RWPE1 (cell line): Measurements from ENCODE around the gene MYO1D.
A peak's percentile ranks its signal among the peaks of the same experiment; 100 is the strongest.

Experiments used
- CTCF ChIA-PET: fragments of 350-600 bp; sonication (Branson Sonifier 250); formaldehyde crosslinking; extraction: SDS; loops from one replicate; lab custom pipeline; 2021; lab: Yijun Ruan, JAX
- POLR2A ChIA-PET: fragments of 400-600 bp; formaldehyde crosslinking; extraction: SDS; loops from one replicate; lab custom pipeline; 2020; ENCODE audit warnings: antibody characterized with exemption; ENCODE audit not compliant: low non-redundant PET; lab: Yijun Ruan, JAX
- DNase-seq: peaks from one replicate; pipeline ENCODE4 v3.0.0; 2012; ENCODE audit warnings: low spot score
- H3K27ac ChIP-seq: fragments of 450-650 bp; 2 replicates; pipeline ENCODE4 v1.5.1; 2017
- TF ChIP-seq, protein P1 (sequence below): fragments of 450-650 bp; conservative IDR thresholded peaks from 2 replicates; pipeline ENCODE4 v1.5.1; 2017; ENCODE audit warnings: low read depth, mild to moderate bottlenecking

The MYO1D gene

DNA sequence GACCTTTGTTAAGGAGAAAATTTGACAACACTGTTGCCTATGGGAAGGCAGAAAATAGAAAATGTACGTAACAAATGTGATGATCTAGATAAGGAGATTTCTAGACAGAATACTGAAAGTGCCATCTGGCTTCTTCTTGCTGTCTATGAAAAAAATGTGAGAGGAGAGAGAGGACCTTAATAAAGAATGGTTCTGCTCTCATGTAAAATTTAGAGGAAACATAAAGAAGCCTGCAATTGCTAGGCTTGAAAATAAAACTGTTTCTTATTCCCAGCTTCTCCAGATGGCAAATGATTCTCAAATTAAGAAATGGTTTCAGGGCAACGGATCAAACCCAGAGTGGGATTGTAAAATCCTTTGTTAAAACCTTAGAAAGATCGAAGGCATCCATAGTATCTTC lies 261.6 kb downstream of the MYO1D start:
- TF ChIP-seq, protein P1, sequence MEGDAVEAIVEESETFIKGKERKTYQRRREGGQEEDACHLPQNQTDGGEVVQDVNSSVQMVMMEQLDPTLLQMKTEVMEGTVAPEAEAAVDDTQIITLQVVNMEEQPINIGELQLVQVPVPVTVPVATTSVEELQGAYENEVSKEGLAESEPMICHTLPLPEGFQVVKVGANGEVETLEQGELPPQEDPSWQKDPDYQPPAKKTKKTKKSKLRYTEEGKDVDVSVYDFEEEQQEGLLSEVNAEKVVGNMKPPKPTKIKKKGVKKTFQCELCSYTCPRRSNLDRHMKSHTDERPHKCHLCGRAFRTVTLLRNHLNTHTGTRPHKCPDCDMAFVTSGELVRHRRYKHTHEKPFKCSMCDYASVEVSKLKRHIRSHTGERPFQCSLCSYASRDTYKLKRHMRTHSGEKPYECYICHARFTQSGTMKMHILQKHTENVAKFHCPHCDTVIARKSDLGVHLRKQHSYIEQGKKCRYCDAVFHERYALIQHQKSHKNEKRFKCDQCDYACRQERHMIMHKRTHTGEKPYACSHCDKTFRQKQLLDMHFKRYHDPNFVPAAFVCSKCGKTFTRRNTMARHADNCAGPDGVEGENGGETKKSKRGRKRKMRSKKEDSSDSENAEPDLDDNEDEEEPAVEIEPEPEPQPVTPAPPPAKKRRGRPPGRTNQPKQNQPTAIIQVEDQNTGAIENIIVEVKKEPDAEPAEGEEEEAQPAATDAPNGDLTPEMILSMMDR, result no peak
- CTCF ChIA-PET, result no interaction called here
- no peak for DNase-seq
- POLR2A ChIA-PET, result no interaction called here
- no peak overlapping the region for H3K27ac ChIP-seq

GRCh38 chr17:32610943-32611342 lies 266.0 kb downstream of the MYO1D start:
- TF ChIP-seq, protein P1, result no peak
- POLR2A ChIA-PET, result no interaction called here
- CTCF ChIA-PET, result no interaction called here
- no peak overlapping the region for H3K27ac ChIP-seq
- no peak for DNase-seq

DNA sequence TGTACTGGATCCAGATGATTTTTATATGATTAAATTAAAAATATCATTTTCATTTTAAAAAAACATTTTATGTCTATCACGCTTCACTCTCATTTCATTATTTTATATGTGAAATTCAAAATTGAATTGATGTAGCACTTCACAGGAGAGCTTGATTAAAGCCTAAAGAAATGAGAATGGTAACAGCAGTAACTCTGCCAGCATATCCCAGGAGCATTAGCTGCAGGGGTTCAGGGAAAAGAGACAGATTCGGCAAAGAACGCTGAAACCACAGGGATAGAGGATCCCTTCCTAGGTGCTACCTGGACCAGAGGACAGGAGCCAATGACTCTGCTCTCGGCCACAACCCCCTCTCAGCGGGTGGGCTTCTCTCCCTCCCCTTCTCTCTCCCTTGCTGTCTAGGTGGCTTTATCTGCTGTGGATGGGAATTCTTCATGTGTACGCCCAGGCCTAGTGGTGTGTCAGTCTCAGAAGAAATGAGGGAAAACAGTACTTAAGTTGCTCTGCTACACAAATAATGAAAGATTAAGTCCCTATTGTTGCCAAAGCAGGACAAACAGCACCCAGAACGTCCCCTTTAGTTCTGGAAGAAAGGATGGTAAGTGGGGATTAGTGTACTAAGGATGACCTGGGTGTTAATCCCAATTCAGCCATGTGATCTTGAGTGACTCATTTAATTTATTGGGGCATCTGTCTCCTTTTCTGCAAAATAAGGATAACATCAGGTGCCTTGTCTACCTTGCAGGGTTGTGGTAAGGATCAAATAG lies 266.9 kb downstream of the MYO1D start:
- no peak overlapping the region for H3K27ac ChIP-seq
- POLR2A ChIA-PET, result no interaction called here
- TF ChIP-seq, protein P1, result no peak
- CTCF ChIA-PET, result no interaction called here
- no peak for DNase-seq

GRCh38 chr17:32609085-32609484 lies 267.8 kb downstream of the MYO1D start:
- ChIA-PET POLR2A (no interaction called here), CTCF (no interaction called here)
- no peak overlapping the region for H3K27ac ChIP-seq
- peak; percentile 45 for DNase-seq
- TF ChIP-seq, protein P1, result peak; percentile 43

DNA sequence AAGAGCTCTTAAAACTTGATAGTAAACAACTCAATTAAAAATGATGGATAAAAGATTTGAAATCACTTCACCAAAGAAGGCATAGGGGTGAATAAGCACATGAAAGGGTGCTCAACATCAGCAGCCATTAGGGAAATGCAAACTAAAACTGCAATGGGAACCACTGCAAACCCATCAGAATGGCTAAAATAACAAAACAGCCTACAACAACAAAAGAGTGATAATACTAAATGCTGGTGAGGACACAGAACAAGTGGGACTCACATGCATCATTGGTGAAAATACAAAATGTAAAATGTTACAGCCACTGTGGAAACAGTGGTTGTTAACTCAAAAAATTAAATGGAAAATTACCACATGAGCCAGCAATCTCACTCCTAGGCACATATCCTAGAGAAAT lies 268.7 kb downstream of the MYO1D start:
- DNase-seq, result no peak
- TF ChIP-seq, protein P1, result no peak
- ChIA-PET POLR2A (no interaction called here), CTCF (interaction anchor here (0.6 to 1.0 kb wide), 3 partner anchors 20 to 147 kb away, joined by 3 read pairs; no protein-coding TSS in a partner anchor)
- no peak overlapping the region for H3K27ac ChIP-seq

- POLR2A ChIA-PET, result no interaction called here
- TF ChIP-seq, protein P1, result no peak
- no peak overlapping the region for H3K27ac ChIP-seq
- CTCF ChIA-PET, result no interaction called here
- DNase-seq, result no peak
These were observed 272.0 kb downstream of the MYO1D start for GRCh38 chr17:32604966-32605365.
